IPS-18a (cell line): ENCODE measurements around the gene CRADD.

Experiments
- H3K27ac ChIP-seq: one replicate; pipeline ENCODE4 v1.5.1; 2013; ENCODE audit warnings: low read length
- H3K27me3 ChIP-seq: one replicate; pipeline ENCODE4 v1.6.1; 2013; ENCODE audit warnings: mild to moderate bottlenecking, low read length; ENCODE audit not compliant: control insufficient read depth, insufficient read depth
- H3K36me3 ChIP-seq: one replicate; pipeline ENCODE4 v1.6.1; 2013; ENCODE audit warnings: low read depth, low read length; ENCODE audit not compliant: control insufficient read depth
- H3K4me1 ChIP-seq: one replicate; pipeline ENCODE4 v1.6.1; 2013; ENCODE audit warnings: low read depth, low read length; ENCODE audit not compliant: control insufficient read depth
- H3K4me3 ChIP-seq: one replicate; pipeline ENCODE4 v1.5.1; 2013; ENCODE audit warnings: low read length
- H3K9ac ChIP-seq: one replicate; pipeline ENCODE4 v1.6.1; 2013; ENCODE audit warnings: mild to moderate bottlenecking, low read length, moderate library complexity
- H3K9me3 ChIP-seq: one replicate; pipeline ENCODE4 v1.6.1; 2013; ENCODE audit warnings: low read depth, low read length; ENCODE audit not compliant: control insufficient read depth

CRADD gene

DNA sequence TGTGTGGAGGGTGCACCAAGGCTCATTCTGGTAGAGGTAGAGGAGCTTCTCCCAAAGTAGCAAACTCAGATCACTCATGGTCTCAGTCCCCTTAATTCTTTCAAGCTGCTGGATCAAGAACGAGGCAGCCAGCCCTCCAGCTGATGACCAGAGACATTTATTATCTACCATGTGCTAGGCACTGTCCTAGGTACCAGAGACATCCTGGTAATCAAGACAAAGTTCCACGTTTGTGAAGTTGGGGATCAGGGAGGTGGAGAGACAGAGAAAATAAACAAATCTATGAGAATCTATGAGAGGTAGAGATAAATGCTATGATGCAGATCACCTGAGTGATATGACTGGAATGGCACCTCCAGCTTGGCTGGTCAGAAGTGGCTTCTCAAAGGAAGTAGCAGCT lies 130.2 kb downstream of the CRADD start:
- Histone ChIP-seq H3K4me3 (no peak overlapping the region), H3K4me1 (peaks cover 19% of the 10 kb centered on the region), H3K9ac (no peak overlapping the region), H3K27me3 (no peaks in the 10 kb centered on the region), H3K9me3 (no peaks in the 10 kb centered on the region), H3K27ac (no peak overlapping the region), H3K36me3 (no peaks in the 10 kb centered on the region)

DNA sequence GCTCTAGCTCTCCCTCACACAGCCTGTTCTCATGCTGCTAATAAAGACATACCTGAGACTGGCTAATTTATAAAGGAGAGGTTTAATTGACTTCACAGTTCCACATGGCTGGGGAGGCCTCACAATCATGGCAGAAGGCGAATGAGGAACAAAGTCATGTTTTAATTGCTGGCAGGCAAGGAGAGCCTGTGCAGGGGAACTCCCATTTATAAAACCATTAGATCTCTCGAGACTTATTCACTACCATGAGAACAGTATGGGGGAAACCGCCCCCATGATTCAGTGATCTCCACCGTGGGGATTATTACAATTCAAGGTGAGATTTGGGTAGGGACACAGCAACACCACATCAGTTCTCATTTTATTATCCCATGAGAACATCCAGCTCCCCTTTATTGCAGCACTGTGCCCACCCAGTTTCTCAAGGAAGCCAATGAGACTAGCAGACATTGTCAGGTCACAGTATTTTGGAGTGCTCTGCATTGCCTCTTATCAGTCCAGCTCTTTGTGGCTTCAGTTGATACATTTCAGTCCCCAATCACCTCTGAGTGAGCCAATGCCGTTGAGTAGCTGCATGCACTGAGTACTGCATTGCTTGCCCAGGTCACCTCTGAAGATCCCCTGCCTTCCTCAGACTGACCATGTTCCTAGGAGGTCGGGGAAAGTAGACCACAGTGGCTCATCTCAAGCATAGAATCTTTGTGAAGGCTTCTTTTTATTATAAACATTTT lies 131.2 kb downstream of the CRADD start:
- Histone ChIP-seq H3K9me3 (no peaks in the 10 kb centered on the region), H3K27me3 (no peaks in the 10 kb centered on the region), H3K4me1 (peaks cover 11% of the 10 kb centered on the region), H3K4me3 (no peak overlapping the region), H3K27ac (no peak overlapping the region), H3K36me3 (no peaks in the 10 kb centered on the region), H3K9ac (no peak overlapping the region)

DNA sequence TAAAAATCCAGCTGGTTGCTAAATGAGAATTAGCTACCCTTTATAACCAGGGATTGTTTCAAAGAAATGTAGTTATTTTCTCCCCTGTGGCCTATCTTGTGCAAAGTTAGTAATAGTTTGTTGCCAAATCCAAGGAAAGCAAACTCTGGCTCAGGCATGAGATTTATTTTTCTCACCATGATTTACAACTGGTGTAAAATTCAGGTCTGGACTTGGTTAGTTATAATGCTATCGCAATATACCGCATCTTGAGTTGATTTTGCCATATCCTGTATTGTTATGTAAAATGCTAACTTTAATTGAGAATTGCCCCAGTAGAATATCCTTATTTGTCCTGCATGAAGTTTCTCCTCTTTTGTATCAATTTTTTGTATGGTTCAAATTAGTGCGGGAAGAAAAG lies 135.5 kb downstream of the CRADD start:
- H3K9ac ChIP-seq, result no peak overlapping the region
- no peak overlapping the region for H3K4me3 ChIP-seq

DNA sequence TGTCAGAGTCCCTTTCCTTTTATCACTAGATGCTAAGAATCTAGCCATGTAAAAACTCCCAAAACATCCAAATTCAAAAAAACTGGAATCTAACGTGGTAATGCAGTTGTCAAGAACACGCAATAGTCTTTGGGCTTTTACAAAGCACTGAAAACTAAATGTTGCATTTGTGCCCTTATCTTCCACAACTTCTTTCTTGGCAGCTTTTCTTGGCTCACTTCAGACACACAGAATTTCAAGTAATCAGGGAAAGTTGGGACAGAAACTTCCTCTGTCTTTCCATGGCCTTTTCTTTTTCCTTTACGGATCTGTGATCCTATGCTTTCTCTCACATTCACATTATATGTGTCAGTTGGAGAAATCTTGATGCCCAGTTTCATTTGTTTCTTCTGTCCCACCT lies 136.0 kb downstream of the CRADD start:
- Histone ChIP-seq H3K4me1 (peaks cover 7% of the 10 kb centered on the region), H3K27ac (no peak overlapping the region), H3K4me3 (no peak overlapping the region), H3K9me3 (no peaks in the 10 kb centered on the region), H3K9ac (no peak overlapping the region), H3K27me3 (no peaks in the 10 kb centered on the region), H3K36me3 (no peaks in the 10 kb centered on the region)

More for the DNA sequence above, 135.5 kb downstream of the CRADD start:
- H3K4me1 ChIP-seq, result peaks cover 7% of the 10 kb centered on the region
- no peaks in the 10 kb centered on the region for H3K36me3 ChIP-seq
- no peak overlapping the region for H3K27ac ChIP-seq
- no peaks in the 10 kb centered on the region for H3K9me3 ChIP-seq
- H3K27me3 ChIP-seq, result no peaks in the 10 kb centered on the region

DNA sequence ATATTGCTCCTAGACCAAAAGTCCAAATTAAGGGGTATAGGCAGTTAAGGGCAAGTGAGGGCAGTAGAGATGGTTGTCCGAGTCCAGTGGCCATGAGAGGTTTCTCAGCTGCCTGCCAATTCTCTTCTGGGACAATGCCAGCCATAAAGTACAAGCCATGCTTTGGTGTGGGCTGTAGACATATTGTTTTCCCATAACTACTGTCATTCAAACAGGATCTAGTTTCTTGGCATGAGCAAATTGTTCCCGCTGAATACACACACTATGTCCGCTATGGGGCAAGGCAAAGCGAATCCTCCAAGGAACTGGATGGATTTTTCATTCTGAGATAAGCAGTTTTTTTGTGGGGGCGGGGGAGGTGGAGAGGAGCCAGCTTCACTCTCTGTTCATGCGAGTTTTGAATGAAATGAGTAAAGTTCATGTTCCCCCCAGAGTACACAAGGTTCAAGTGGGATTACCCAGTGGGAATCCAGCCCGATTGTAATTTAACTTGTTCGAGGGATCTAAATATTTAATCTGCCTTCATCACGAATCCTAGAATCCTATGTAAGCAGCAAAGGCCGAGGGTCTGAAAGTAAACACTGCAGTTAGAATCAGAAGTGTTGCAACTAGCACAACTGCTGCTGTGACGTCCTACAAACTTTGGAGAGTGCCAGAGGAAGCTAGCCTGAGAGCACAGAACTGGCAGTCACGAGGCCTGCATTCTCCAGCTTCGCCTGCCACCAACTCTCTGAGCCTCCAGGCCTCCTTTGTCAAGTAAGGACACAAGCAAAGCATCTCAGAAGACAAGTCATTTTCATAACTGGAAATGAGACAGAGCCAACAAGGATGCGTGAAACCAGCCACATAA lies 137.0 kb downstream of the CRADD start:
- Histone ChIP-seq H3K9ac (no peak overlapping the region), H3K36me3 (no peaks in the 10 kb centered on the region), H3K27ac (no peak overlapping the region), H3K4me3 (no peak overlapping the region), H3K27me3 (no peaks in the 10 kb centered on the region), H3K9me3 (no peaks in the 10 kb centered on the region), H3K4me1 (peaks cover 7% of the 10 kb centered on the region)

DNA sequence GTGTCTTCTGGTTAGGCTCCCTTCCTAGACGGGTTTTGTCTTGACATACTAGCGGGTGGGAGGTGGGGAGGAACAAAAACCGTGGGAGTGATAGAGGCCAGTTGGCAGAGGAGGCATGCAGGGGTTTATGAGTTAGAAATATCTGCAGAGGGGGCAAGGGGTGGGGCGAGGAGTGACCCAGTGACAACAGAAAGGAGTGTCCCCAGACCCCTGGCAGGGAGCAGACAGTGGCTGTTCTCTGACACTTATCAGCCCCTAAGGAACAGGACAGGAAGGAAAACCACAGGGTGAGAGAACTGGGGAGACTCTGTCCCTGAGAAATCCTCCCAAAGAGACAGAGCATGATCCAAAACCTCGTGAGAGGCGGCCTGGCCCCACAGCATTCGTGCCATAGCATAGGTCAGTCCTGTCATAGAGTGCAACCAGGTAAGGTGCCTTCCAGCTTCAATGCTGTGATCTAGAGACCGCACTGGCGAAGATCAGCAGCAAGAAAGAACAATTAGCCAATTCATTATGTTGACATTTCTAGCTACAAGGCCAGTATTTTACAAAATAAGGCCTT lies 141.4 kb downstream of the CRADD start:
- H3K9me3 ChIP-seq, result no peaks in the 10 kb centered on the region
- H3K4me1 ChIP-seq, result peaks cover under 1% of the 10 kb centered on the region
- H3K27ac ChIP-seq, result no peak overlapping the region
- no peaks in the 10 kb centered on the region for H3K27me3 ChIP-seq
- H3K9ac ChIP-seq, result no peak overlapping the region
- H3K4me3 ChIP-seq, result no peak overlapping the region
- no peaks in the 10 kb centered on the region for H3K36me3 ChIP-seq

DNA sequence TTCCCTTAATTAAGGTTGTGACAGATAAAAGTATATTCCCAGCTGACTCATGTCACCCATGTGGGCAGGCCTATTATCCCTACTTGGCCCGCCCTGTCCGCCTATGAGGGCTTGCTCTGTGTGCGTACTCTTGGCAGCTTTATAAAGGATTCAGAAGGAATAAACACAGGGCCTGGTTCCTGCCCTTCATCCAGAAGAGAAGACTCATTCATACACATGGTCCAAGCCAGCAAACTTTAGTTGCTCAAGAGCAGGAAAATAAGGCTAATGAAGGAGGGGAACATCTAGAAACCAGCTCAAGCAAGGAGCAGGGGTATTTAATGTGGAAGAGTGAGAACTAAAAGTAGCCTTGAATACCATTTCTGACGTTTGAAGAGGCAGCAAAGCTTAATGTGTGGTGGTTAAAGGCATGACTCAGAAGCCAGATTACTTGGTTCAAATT lies 141.9 kb downstream of the CRADD start:
- no peak overlapping the region for H3K9ac ChIP-seq

DNA sequence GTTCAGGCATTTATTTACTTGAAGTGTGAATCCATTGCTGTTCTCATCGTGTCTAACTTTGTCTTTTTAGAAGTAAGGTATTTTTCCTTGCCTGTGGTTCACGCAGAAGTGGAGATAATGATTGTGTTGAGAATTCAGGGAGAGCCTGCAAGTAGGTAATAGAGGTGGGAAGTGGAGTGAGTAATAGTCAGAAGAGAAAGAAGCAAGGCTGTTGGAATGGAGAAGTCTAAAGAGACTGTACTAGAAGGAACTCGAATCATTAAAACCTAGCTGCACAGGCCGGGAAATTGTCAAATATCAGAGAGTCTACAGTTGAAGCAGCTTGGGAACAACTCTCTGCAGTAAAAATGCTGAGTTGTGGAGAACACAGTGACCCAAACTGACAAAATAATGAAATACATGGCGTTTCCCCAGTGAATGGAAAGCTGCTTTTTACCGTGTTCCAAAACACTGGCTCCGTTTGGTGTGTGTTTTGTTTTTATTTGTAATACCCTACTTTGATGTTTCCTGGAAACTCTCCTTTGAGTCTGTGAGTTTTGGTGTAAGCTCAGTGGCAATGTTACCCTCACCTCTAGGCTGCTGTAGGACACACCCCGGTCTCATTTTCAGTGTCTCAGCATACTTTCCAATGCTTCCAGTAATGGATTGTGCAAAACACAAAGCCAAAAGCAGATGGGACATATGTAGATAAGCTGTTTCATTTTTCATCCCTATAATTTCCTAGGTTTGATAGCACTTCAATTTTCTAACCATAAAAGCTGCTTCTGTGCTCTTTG lies 146.6 kb downstream of the CRADD start:
- Histone ChIP-seq H3K36me3 (no peaks in the 10 kb centered on the region), H3K9ac (no peak overlapping the region), H3K27ac (no peak overlapping the region)

More for the DNA sequence above, 141.9 kb downstream of the CRADD start:
- H3K36me3 ChIP-seq, result no peaks in the 10 kb centered on the region
- no peaks in the 10 kb centered on the region for H3K9me3 ChIP-seq
- H3K4me3 ChIP-seq, result no peak overlapping the region
- peaks cover 5% of the 10 kb centered on the region for H3K4me1 ChIP-seq
- H3K27me3 ChIP-seq, result no peaks in the 10 kb centered on the region
- no peak overlapping the region for H3K27ac ChIP-seq

DNA sequence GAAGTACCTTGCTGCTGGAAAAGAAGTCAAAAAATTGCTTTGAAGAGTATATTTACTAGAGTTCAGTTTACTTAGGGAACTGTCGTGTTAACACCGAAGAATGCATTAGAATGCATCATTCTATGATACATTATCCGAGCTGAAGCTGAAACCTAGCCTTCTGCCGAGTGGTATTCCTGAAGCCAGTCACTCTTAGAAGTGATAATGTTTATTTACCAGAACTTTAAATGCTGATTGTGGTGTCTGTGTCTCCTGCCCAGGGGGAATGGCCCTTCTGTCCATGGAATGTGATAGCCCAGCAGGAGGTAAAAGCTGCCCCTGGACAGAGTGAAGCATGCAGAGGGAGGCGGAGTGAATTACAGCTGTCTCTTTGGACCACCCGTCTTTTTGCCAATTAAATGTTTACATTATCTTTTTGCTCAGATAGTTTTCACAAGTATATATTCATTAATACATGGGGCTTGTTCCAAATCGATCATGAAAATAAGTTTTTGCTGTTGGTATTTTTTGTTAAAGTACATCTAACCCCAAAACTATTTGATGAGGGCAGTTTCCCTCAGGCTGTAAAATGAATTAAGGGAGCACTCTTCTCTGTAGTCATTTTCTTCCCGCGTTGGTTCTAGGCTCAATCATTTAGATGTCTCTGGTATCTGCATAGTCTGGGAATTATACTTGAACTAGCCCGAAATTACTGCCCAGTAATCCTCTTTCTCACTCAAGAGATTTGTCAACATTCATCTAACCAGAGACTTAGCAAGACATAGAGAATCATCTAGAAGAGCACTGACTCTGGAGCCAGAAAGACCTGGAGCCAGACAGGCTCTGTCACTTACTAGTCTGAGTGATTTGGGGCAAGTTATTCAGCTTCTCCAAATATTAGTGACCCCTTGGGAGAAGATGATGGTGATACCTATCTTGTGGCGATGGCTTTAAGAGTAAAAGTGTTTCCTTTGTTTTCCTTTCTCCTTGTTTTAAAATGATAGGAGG lies 147.6 kb downstream of the CRADD start:
- no peak overlapping the region for H3K27ac ChIP-seq
- no peaks in the 10 kb centered on the region for H3K36me3 ChIP-seq
- H3K9ac ChIP-seq, result no peak overlapping the region
- peaks cover 26% of the 10 kb centered on the region for H3K4me1 ChIP-seq
- H3K4me3 ChIP-seq, result no peak overlapping the region
- no peaks in the 10 kb centered on the region for H3K9me3 ChIP-seq
- H3K27me3 ChIP-seq, result no peaks in the 10 kb centered on the region

More for the DNA sequence above, 146.6 kb downstream of the CRADD start:
- no peaks in the 10 kb centered on the region for H3K9me3 ChIP-seq
- H3K4me1 ChIP-seq, result peaks cover 22% of the 10 kb centered on the region
- H3K4me3 ChIP-seq, result no peak overlapping the region
- H3K27me3 ChIP-seq, result no peaks in the 10 kb centered on the region

DNA sequence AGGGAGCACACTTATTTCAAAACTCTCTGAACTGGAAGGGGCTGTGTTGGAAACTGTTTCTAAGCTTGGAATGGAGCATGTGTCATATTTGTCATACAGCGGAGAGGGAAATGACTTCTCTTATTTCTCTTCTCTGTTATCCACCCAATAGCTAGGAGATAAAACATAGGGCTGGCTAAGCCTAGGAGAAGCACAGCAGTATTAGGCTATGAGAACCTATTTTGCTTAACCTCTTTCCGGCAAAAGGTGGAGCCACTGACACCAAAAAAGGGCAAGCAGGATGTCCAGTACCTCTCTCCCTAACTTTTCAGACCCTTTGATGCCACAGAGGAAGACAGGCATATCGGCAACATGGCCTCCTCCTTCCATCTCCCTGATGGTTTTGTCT lies 148.3 kb downstream of the CRADD start:
- no peaks in the 10 kb centered on the region for H3K36me3 ChIP-seq
- no peaks in the 10 kb centered on the region for H3K27me3 ChIP-seq
- H3K9me3 ChIP-seq, result no peaks in the 10 kb centered on the region
- no peak overlapping the region for H3K4me3 ChIP-seq
- H3K9ac ChIP-seq, result no peak overlapping the region
- H3K27ac ChIP-seq, result no peak overlapping the region
- H3K4me1 ChIP-seq, result peaks cover 26% of the 10 kb centered on the region
